SU-DHL-6 (cell line): ENCODE results near the gene TMEM108.

Experiments used
- EZH2phosphoT487 ChIP-seq: fragments of 200-600 bp; sonication (generic), shearing (Covaris generic); conservative IDR thresholded peaks from 2 replicates; pipeline ENCODE4 v1.6.1; 2018; ENCODE audit warnings: mild to moderate bottlenecking, antibody characterized with exemption, low read length, moderate library complexity, mixed read lengths
- TF ChIP-seq, protein P1 (sequence below): fragments of 200-600 bp; sonication (generic); IDR thresholded peaks from one replicate; pipeline ENCODE4 v1.5.1; 2017; ENCODE audit warnings: antibody characterized with exemption, mild to moderate bottlenecking, low read length, moderate library complexity; ENCODE audit not compliant: insufficient read depth, poor library complexity, severe bottlenecking

DNA sequence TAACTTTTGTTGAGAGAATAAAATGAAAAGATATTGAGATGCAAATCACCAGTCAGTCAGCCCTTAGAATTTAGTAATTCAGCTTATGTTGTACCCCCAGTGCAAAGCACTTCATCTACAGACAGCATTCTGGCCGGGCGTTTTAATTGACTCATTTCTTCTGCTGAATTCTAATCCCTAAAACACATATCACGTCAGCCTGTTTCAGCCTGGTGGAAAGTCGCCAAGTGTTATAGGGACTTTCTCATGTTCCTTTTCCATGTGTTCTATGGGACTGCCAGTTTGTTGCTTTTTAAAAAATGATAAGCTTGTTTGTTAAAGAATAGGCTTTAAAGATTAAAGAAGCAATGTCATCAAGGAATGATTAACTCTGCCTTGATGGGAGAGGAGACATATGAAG is 192.0 kb downstream of the TMEM108 start:
- TF ChIP-seq, protein P1, sequence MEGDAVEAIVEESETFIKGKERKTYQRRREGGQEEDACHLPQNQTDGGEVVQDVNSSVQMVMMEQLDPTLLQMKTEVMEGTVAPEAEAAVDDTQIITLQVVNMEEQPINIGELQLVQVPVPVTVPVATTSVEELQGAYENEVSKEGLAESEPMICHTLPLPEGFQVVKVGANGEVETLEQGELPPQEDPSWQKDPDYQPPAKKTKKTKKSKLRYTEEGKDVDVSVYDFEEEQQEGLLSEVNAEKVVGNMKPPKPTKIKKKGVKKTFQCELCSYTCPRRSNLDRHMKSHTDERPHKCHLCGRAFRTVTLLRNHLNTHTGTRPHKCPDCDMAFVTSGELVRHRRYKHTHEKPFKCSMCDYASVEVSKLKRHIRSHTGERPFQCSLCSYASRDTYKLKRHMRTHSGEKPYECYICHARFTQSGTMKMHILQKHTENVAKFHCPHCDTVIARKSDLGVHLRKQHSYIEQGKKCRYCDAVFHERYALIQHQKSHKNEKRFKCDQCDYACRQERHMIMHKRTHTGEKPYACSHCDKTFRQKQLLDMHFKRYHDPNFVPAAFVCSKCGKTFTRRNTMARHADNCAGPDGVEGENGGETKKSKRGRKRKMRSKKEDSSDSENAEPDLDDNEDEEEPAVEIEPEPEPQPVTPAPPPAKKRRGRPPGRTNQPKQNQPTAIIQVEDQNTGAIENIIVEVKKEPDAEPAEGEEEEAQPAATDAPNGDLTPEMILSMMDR = no peak
- TF ChIP-seq EZH2phosphoT487 = no peak
